Stimulated activated CD8-positive, alpha-beta memory T cell treated with anti-CD3 and anti-CD28 coated beads, Interleukin-15, amount 100 ng/mL, for 48 hours (primary cell): Measurements from ENCODE around the gene FAT1.

ENCODE experiments used
- DNase-seq, 2 donors: peaks; one replicate each; pipeline ENCODE4 v3.0.0-alpha.2; 2020; ENCODE audit warnings: low read depth in 2 of 2

The FAT1 gene

DNA sequence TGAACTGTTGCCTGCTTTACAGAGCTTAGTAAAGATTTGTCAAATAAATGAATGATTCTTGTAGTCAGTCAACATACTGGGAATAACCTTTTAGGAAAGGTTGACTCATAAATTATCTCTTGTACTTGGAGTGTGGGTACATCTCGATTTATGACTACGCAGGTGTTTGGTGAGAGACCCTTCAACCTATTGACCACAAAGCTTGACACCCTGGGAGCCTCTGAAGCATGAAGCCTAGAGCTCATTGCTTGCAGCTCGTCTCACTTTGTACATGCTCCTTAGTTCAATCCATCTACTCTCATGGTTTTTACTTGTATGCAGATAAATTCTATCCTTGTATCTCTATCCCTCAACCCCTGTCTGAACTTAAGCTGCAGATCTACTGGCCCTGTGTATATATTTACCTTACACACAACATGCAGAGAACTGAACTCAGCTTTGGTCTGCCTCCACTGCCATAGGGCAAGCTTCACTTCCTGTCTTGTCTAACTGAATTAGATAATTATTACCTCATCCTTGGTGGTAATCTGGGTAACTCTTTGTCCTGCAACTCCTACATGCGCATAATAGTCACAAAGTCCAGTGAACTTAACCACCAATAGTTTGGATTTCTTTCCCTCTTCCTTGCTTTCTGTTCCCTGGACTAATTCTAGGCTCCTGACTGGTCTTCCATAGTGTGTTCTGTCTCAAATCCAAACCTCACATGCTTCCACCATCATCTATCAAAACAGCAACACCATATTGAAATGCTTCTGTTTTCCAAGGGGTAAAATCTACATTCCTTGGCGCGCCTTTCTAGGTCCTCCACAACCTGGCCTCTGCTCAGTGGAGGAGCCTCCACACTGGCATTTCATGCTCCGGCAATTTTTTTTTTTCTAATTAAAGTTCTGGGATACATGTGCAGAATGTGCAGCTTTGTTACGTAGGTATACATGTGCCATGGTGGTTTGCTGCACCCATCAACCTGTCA lies 32.2 kb upstream of the FAT1 start:
- DNase-seq, result no peak

DNA sequence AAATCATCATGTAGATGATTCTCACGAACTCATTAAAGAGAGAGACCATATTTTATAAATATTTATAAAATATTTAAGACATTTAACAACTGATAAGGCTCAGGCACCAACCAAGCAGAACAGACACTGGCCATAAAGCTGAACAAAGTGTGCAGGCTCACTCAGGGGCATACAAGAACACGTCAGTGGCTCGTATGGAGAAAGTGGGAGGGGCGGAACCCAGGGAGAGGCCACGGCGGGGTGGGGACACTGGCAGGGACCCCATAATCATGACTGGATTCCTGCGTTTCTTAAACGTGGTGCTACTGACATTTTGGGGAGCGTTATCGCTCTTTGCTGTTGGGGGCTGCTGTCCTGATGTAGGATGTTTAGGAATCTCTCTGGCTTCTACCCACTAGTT lies 31.3 kb upstream of the FAT1 start:
- no peak for DNase-seq

GRCh38 chr4:186752325-186752724 lies 28.7 kb upstream of the FAT1 start:
- DNase-seq, result no peak

DNA sequence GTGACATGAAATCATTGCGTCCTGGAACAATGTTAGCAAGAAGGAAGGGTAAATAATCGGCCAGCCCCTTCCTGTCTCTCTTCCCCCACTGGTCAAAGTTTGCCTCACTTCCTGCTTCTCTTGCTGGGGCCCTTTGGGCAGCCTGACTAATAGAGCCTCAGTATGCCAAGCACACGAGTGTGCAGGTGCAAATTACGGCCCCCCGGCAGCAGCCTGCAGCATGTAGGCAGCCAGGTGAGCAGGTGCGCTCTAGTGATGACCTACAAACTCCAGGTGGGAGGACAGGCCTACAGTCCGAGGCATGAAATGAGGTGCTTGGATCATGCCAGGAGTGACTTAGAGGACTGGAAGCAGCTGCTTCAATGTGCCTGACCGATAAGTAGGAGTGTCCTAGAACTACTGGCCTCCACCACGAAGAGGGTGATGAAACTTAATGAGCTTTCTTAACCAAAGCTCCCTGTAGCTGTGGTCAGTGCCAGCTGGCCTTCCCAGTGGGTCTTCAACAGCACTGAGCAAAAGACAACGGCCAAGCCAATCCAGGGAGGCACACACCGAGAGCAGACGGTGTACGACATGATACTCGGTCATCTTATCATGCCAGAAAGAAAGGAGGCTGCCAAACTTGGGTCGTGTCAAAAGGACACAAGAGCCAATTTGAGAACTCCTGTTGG lies 26.1 kb upstream of the FAT1 start:
- DNase-seq, result no peak

- no peak for DNase-seq
Observed at GRCh38 chr4:186746581-186746980, 22.9 kb upstream of the FAT1 start.

GRCh38 chr4:186743261-186743660 lies 19.6 kb upstream of the FAT1 start:
- no peak for DNase-seq

- no peak for DNase-seq
Observed at GRCh38 chr4:186740822-186741221, 17.2 kb upstream of the FAT1 start.

GRCh38 chr4:186739802-186740434 lies 16.3 kb upstream of the FAT1 start:
- DNase-seq, result no peak

DNA sequence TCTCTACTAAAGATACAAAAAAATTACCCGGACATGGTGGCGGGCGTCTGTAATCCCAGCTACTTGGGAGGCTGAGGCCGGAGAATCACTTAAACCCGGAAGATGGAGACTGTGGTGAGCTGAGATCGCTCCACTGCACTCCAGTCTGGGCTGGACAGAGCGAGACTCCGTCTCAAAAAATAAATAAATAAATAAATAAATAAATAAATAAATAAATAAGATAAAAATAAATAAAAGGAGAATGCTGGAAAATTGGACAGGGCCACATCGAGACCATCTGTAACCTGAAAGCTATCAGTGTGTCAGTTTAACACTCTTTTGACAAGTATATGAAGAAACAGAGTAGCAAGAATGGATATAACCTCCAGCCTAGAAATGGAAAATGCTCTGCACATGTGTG lies 15.7 kb upstream of the FAT1 start:
- DNase-seq, result no peak

DNA sequence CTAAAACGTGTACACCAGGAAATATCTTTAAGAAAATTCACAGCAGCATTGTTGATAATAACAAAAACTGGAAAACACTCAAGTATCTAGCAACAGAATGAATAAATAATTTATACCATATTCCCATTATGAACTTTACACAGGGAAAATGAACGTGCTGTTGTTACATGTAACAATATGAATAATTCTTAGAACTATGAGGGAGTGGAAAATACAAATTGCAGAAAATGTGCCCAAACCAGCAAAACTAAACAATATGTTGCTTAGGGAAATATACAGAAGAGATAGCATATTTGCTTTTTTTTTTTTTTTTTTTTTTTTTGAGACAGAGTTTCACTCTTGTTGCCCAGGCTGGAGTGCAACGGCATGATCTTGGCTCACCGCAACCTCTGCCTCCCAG lies 14.8 kb upstream of the FAT1 start:
- DNase-seq, result no peak

GRCh38 chr4:186737427-186737826 lies 13.8 kb upstream of the FAT1 start:
- no peak for DNase-seq

DNA sequence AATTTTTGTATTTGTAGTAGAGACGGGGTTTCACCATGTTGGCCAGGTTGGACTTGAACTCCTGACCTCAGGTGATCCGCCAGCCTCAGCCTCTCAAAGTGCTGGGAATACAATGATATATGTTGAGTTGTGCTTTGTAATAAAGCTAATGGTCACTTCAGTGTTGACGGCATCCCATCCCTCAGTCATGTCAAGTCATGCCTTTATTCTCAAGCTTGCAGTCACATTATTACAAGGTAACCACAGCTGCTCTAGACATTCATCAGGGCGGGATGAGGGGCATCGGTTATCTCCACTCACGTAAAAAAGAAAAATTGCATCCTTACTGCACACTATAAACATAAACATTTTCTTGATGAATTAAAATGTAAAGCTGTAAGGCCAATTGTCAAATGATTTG lies 12.8 kb upstream of the FAT1 start:
- no peak for DNase-seq

- no peak for DNase-seq
Observed at GRCh38 chr4:186734251-186734650, 10.6 kb upstream of the FAT1 start.

DNA sequence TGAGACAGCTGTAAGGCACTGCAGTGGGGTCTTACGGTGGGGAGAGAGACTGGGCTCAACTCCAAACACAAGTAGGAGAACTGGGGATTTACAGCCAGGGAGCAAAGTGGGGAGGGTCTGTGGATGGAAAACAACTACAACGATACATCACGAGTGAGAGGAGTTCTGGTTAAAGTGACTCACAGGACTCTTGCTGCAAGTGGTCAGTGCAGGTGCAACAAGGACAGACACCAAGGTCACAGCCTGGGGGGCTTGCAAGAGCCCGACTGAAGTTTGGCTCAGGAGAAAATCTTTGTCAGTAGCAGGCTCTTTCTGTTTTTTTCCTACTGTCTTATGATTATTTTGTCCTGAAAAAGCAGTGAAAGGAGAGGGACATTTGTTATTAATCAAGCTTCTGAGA lies 10.1 kb upstream of the FAT1 start:
- no peak for DNase-seq

- DNase-seq, result no peak
Observed at GRCh38 chr4:186730621-186731020, 7.0 kb upstream of the FAT1 start.

- DNase-seq, result no peak
Observed at GRCh38 chr4:186729856-186730255, 6.2 kb upstream of the FAT1 start.

GRCh38 chr4:186728631-186729271 lies 5.1 kb upstream of the FAT1 start:
- DNase-seq, result no peak

DNA sequence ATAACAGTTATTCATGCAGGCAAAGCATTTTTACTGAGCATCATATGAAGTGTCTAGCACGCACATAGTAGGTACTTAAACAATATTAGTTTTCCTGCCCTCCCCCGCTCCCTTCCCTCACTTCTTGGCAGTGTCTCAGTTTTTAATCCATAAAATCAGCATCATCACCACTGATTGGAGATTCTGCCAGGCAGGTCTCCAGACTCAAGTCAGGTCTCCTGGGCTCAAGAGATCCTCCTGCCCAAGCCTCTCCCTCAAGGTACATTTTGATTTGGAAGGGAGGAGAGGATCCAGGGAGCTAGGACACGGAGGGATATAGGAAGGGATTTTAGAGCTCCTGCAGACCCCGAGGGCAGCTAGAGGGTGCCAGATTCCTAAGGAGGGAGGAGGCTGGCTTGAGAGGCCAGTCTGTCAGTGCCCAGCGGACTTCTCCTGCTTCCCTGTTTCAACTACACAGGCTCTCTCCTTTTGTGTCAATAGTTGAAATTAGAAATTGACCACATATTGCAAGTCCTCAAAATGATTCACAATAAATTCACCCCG lies 4.4 kb upstream of the FAT1 start:
- DNase-seq, result no peak

GRCh38 chr4:186727169-186727976 lies 3.7 kb upstream of the FAT1 start:
- no peak for DNase-seq

DNA sequence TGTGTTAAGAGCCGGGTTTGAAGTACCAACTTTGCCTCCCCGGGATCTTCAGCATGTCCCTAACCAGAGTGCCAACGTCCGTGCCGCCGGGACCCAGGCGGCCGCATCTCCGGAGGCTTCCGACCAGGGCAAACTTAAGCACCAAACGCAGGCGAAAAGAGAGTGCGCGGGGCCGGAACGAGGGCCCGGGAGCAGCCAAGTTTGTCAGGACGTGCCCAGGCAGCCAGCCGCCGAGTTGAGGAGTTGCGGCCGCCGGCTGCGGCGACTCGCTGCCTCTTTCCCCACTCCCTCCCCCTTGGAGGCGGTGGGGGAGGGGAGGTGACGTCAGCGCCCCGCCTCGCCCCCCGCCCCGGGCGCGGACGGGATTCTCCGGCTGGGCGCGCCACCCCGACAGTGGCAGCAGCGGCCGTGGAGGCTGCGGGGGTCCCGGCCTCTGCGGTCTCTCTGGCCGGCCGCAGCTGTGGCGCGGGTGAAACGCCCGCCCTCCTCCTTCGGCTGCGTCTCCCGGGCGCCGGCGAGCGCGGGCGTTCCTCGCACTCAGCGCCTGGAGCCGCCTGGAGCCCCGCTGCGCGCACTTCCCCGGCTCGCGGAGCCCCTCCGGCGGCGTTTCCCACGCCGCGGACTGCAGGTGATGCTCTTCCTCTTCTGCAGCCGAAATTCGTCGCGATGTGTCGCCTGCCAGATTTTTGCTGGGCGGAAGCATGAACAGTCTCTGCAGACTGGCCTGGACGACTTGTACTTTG lies 2.9 kb upstream of the FAT1 start:
- DNase-seq, result no peak
